H1 (cell line): Measurements from ENCODE around the gene STIM1. TPM values are rescaled to one million over a fixed set of nuclear protein-coding genes. Genes with fewer than 3 reads are reported as not detected.

Source experiments
- CTCF ChIA-PET: fragments of 300-600 bp; sonication (Branson Sonifier 250); formaldehyde crosslinking; loops from one replicate; lab custom pipeline; 2021; ENCODE audit not compliant: partially characterized antibody; lab: Charles Lee
- POLR2A ChIA-PET: fragments of 300-600 bp; sonication (Branson Sonifier 250); formaldehyde crosslinking; loops from one replicate; lab custom pipeline; 2021; ENCODE audit warnings: inconsistent platforms; ENCODE audit not compliant: partially characterized antibody; lab: Charles Lee
- DNase-seq, 2 experiments: peaks; one replicate each; pipeline versions ENCODE4 v3.0.0 to v3.0.0-alpha.2; 2010 to 2022; ENCODE audit warnings: low spot score in 2 of 2, low read depth in 1 of 2, mixed read lengths in 1 of 2
- FAIRE-seq: peaks from 2 replicates; lab custom pipeline; 2011; peaks lifted over from hg19 to GRCh38; lab: Jason Lieb, UNC
- H2AFZ ChIP-seq: 2 replicates; pipeline ENCODE4 v1.8.1; 2012; ENCODE audit warnings: low read length, inconsistent platforms
- H2AK5ac ChIP-seq: 2 replicates; pipeline ENCODE4 v1.6.1; 2013; ENCODE audit warnings: low read depth, low read length
- H2BK120ac ChIP-seq: replicated peaks from 2 replicates; pipeline ENCODE3; 2013; ENCODE audit warnings: low read depth, low read length, inconsistent platforms
- H2BK12ac ChIP-seq: 2 replicates; pipeline ENCODE4 v1.6.1; 2013; ENCODE audit warnings: low read depth, low read length
- H2BK15ac ChIP-seq: 2 replicates; pipeline ENCODE4 v1.6.1; 2013; ENCODE audit warnings: low read length
- H2BK20ac ChIP-seq: 2 replicates; pipeline ENCODE4 v1.6.1; 2013; ENCODE audit warnings: low read length
- H2BK5ac ChIP-seq: 2 replicates; pipeline ENCODE4 v1.6.1; 2013; ENCODE audit warnings: low read depth, low read length
- H3K14ac ChIP-seq: 2 replicates; pipeline ENCODE4 v1.6.1; 2013; ENCODE audit warnings: inconsistent platforms; ENCODE audit not compliant: insufficient read length
- H3K18ac ChIP-seq: 2 replicates; pipeline ENCODE4 v1.6.1; 2013; ENCODE audit warnings: low read length; ENCODE audit errors: extremely low read depth
- H3K23ac ChIP-seq: 2 replicates; pipeline ENCODE4 v1.6.1; 2013; ENCODE audit warnings: inconsistent platforms; ENCODE audit not compliant: insufficient read length
- H3K23me2 ChIP-seq: 2 replicates; pipeline ENCODE4 v1.6.1; 2013; ENCODE audit warnings: low read depth, low read length
- H3K27ac ChIP-seq: 2 replicates; pipeline ENCODE4 v1.6.1; 2011; ENCODE audit warnings: low read depth, low read length, inconsistent platforms
- H3K27me3 ChIP-seq, 4 experiments: replicated peaks in 1 of 4; 1 replicate in 1 of 4; 2 replicates in 3 of 4; pipeline versions ENCODE4 v1.6.1 to v1.8.1; 2011 to 2013; ENCODE audit warnings: low read length in 3 of 4, mild to moderate bottlenecking in 3 of 4, inconsistent platforms in 2 of 4, mixed read lengths in 2 of 4, moderate library complexity in 1 of 4; ENCODE audit not compliant: control insufficient read depth in 3 of 4, insufficient read depth in 3 of 4; ENCODE audit errors: extremely low read depth in 1 of 4
- H3K36me3 ChIP-seq, 4 experiments: 2 replicates each; pipeline versions ENCODE4 v1.6.1 to v1.8.1; 2011 to 2013; ENCODE audit warnings: mild to moderate bottlenecking in 4 of 4, low read length in 3 of 4, moderate library complexity in 2 of 4, control low read depth in 1 of 4, inconsistent platforms in 1 of 4; ENCODE audit not compliant: insufficient read depth in 4 of 4, control insufficient read depth in 2 of 4
- H3K4ac ChIP-seq: replicated peaks from 2 replicates; pipeline ENCODE3; 2013; ENCODE audit warnings: low read length, low read depth, mixed read lengths, inconsistent platforms; ENCODE audit not compliant: insufficient read length
- H3K4me1 ChIP-seq, 4 experiments: replicated peaks in 1 of 4; 1 replicate in 1 of 4; 2 replicates in 3 of 4; pipeline versions ENCODE4 v1.6.1 to v1.8.1; 2011 to 2013; ENCODE audit warnings: low read length in 3 of 4, inconsistent platforms in 2 of 4, mixed read lengths in 1 of 4; ENCODE audit not compliant: insufficient read depth in 4 of 4, control insufficient read depth in 3 of 4
- H3K4me2 ChIP-seq, 2 experiments: 2 replicates each; pipeline versions ENCODE4 v1.6.1 to v1.8.1; 2011 to 2013; ENCODE audit warnings: low read depth in 2 of 2, low read length in 2 of 2, control low read depth in 1 of 2, inconsistent platforms in 1 of 2, mild to moderate bottlenecking in 1 of 2; ENCODE audit not compliant: insufficient read depth in 1 of 2
- H3K4me3 ChIP-seq, 4 experiments: fragments of 200-600, 300-600 bp in 1 of 4; sonication (generic), shearing (Covaris generic), sonication (Bioruptor Twin) in 1 of 4; 2 replicates each; pipeline versions ENCODE4 v1.5.1 to v1.8.1; 2011 to 2016; ENCODE audit warnings: low read length in 4 of 4, low read depth in 3 of 4, control low read depth in 2 of 4, inconsistent platforms in 2 of 4, mild to moderate bottlenecking in 2 of 4, mixed read lengths in 1 of 4, moderate library complexity in 1 of 4; ENCODE audit not compliant: insufficient read depth in 2 of 4; ENCODE audit errors: extremely low read depth in 1 of 4
- H3K56ac ChIP-seq: replicated peaks from 2 replicates; pipeline ENCODE3; 2013; ENCODE audit warnings: low read depth, mild to moderate bottlenecking, mixed read lengths, low read length, inconsistent platforms; ENCODE audit not compliant: insufficient read length
- H3K79me1 ChIP-seq: 2 replicates; pipeline ENCODE4 v1.6.1; 2013; ENCODE audit warnings: low read depth, low read length, control low read depth
- H3K79me2 ChIP-seq, 2 experiments: 2 replicates each; pipeline versions ENCODE4 v1.6.1 to v1.8.1; 2012 to 2013; ENCODE audit warnings: low read length in 2 of 2, mild to moderate bottlenecking in 2 of 2, inconsistent platforms in 1 of 2; ENCODE audit not compliant: insufficient read depth in 2 of 2, control insufficient read depth in 1 of 2
- H3K9ac ChIP-seq, 4 experiments: replicated peaks in 1 of 4; 1 replicate in 1 of 4; 2 replicates in 3 of 4; pipeline versions ENCODE4 v1.6.1 to v1.8.1; 2011 to 2013; ENCODE audit warnings: low read depth in 3 of 4, low read length in 3 of 4, control low read depth in 2 of 4, mild to moderate bottlenecking in 2 of 4, moderate library complexity in 2 of 4, inconsistent platforms in 1 of 4; ENCODE audit errors: extremely low read depth in 1 of 4
- H3K9me3 ChIP-seq, 2 experiments: 2 replicates each; pipeline versions ENCODE4 v1.6.1 to v1.8.1; 2012 to 2013; ENCODE audit warnings: mild to moderate bottlenecking in 2 of 2, moderate library complexity in 2 of 2, control low read depth in 1 of 2, inconsistent platforms in 1 of 2, low read depth in 1 of 2, low read length in 1 of 2, mixed read lengths in 1 of 2; ENCODE audit not compliant: insufficient read depth in 2 of 2
- H4K20me1 ChIP-seq, 2 experiments: replicated peaks in 1 of 2; 2 replicates each; pipeline versions ENCODE3 to v1.8.1; 2011 to 2013; ENCODE audit warnings: inconsistent platforms in 2 of 2, low read length in 2 of 2, mild to moderate bottlenecking in 1 of 2; ENCODE audit not compliant: insufficient read depth in 2 of 2, control insufficient read depth in 1 of 2
- H4K5ac ChIP-seq: 2 replicates; pipeline ENCODE4 v1.6.1; 2013; ENCODE audit warnings: low read length, low read depth, mixed read lengths, inconsistent platforms; ENCODE audit not compliant: insufficient read length
- H4K8ac ChIP-seq: 2 replicates; pipeline ENCODE4 v1.8.0; 2013; ENCODE audit warnings: mild to moderate bottlenecking, moderate library complexity, low read length, inconsistent platforms; ENCODE audit not compliant: insufficient read depth; ENCODE audit errors: extremely low read depth
- H4K91ac ChIP-seq: replicated peaks from 2 replicates; pipeline ENCODE3; 2013; ENCODE audit warnings: low read length, mixed read lengths, inconsistent platforms; ENCODE audit not compliant: insufficient read length
- ASH2L ChIP-seq: fragments of 200-600, 300-600 bp; sonication (generic); IDR thresholded peaks from one replicate; pipeline ENCODE4 v1.7.1; 2017; ENCODE audit warnings: low read length
- EP300 ChIP-seq, 2 experiments: IDR thresholded peaks; 1 replicate in 1 of 2; 2 replicates in 1 of 2; pipeline ENCODE4 v1.6.1; 2011 to 2012; ENCODE audit warnings: low read depth in 2 of 2, low read length in 2 of 2, mild to moderate bottlenecking in 2 of 2, borderline replicate concordance in 1 of 2, inconsistent platforms in 1 of 2, moderate library complexity in 1 of 2
- EZH2 ChIP-seq: fragments of 200-600 bp; sonication (generic); IDR thresholded peaks from 2 replicates; pipeline ENCODE4 v1.7.1; 2012; ENCODE audit warnings: low read depth, mild to moderate bottlenecking, moderate library complexity, low read length, inconsistent platforms; ENCODE audit not compliant: severe bottlenecking
- FOSL1 ChIP-seq: IDR thresholded peaks from 2 replicates; pipeline ENCODE4 v1.6.1; 2011; ENCODE audit warnings: mild to moderate bottlenecking, low read depth, low read length, moderate library complexity; ENCODE audit not compliant: insufficient read depth
- GABPA ChIP-seq: IDR thresholded peaks from 2 replicates; pipeline ENCODE4 v1.6.1; 2011; ENCODE audit warnings: mild to moderate bottlenecking, low read length, moderate library complexity, borderline replicate concordance; ENCODE audit not compliant: insufficient read depth
- KDM1A ChIP-seq: fragments of 200-600, 300-600 bp; sonication (generic); IDR thresholded peaks from 2 replicates; pipeline ENCODE4 v1.7.1; 2016; ENCODE audit warnings: mild to moderate bottlenecking, low read length, borderline replicate concordance
- POU5F1 ChIP-seq: IDR thresholded peaks from 2 replicates; pipeline ENCODE4 v1.6.1; 2011; ENCODE audit warnings: low read depth, mild to moderate bottlenecking, low read length, moderate library complexity
- RXRA ChIP-seq: IDR thresholded peaks from 2 replicates; pipeline ENCODE4 v1.6.1; 2011; ENCODE audit warnings: low read depth, mild to moderate bottlenecking, low read length, moderate library complexity; ENCODE audit not compliant: insufficient read depth
- SAP30 ChIP-seq: fragments of 300-600 bp; sonication (generic); IDR thresholded peaks from 2 replicates; pipeline ENCODE4 v1.7.1; 2012; ENCODE audit warnings: low read length, moderate library complexity, mild to moderate bottlenecking, inconsistent platforms; ENCODE audit not compliant: insufficient read depth, insufficient replicate concordance
- SUZ12 ChIP-seq: fragments of 200-600 bp; sonication (generic); IDR thresholded peaks from 2 replicates; pipeline ENCODE4 v1.6.1; 2012; ENCODE audit warnings: mild to moderate bottlenecking, inconsistent platforms, low read length, moderate library complexity, mixed read lengths
- TBP ChIP-seq: IDR thresholded peaks from 2 replicates; pipeline ENCODE4 v1.6.1; 2011; ENCODE audit warnings: low read depth, low read length, improper control_type of control experiment
- WGBS, 2 experiments: shearing (Covaris generic) in 1 of 2; methylation state at CpG; one replicate each; pipeline versions ENCODE4 v1.1.6 to v1.1.7; 2013 to 2015; ENCODE audit warnings: low lambda C conversion rate in 2 of 2, mixed read lengths in 2 of 2, inconsistent platforms in 1 of 2, low coverage in 1 of 2, missing lambda C conversion rate in 1 of 2; ENCODE audit not compliant: insufficient replicate concordance in 2 of 2, insufficient coverage in 1 of 2, insufficient read length in 1 of 2; ENCODE audit errors: extremely low coverage in 1 of 2, missing lambda C conversion rate in 1 of 2; 5-methylcytosine and 5-hydroxymethylcytosine counted together
- polyA plus RNA-seq, 7 experiments: library from polyadenylated mRNA; depleted of rRNA in 3 of 7; stranded (reverse) in 5 of 7; unstranded in 2 of 7; fragments of >200 nt in 5 of 7; fragments of 200-250 nt in 2 of 7; gene quantifications; 1 replicate in 5 of 7; 2 replicates in 1 of 7; 4 replicates in 1 of 7; pipeline versions ENCODE4 v1.2.1 to v1.2.3, GENCODE V29; 2011 to 2013; ENCODE audit warnings: missing spikeins in 2 of 7, mixed read lengths in 2 of 7
- total RNA-seq: library from RNA; stranded (reverse); fragmentation: NEBNext Ultra II Directional; extraction: Animal tissue kit (Norgen Biotek cat#: 25700); gene quantifications from 2 replicates; pipeline ENCODE4 v1.2.1, GENCODE V29; 2021
- TF ChIP-seq, protein P1 (sequence below): IDR thresholded peaks from 2 replicates; pipeline ENCODE4 v1.6.1; 2011; ENCODE audit warnings: low read length, improper control_type of control experiment

STIM1 gene
- total and polyA plus RNA-seq, 2 of the 8 experiments (the other 6 are each of a cell fraction or from before 2014, with no cell fraction given) = 11.1 to 12.2 TPM

DNA sequence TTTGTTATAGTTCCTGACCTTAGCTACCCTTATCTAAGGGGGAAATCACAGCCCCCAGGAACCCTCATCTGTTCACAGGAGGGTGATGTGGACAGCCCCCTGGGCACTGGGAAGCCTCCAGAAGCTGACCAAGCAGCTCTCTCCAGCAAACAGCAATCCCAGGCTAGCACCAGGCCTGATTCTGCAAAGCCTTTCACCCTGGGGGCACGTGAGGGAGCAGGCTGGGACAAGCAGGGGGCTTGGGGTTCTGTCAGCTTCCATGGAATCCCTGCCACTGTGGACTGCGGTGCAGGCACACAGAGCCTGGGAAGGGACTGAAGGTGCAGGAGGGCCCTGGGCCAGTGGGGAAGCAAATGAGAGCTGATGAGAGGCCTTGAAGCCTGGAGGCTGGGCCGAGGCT is 45.0 kb upstream of the STIM1 start:
- Histone ChIP-seq H3K4ac (no peak overlapping the region), H3K23me2 (no peaks in the 10 kb centered on the region; the same call in 1 of the 2 replicates), H3K14ac (no peak overlapping the region), H3K9ac (no peak overlapping the region), H4K8ac (no peak overlapping the region), H3K79me2 (peaks cover 0 to 5% of the 10 kb centered on the region in 2 experiments; a peak in 2 of 4 replicates), H2BK12ac (no peak overlapping the region), H3K36me3 (no peaks in the 10 kb centered on the region), H4K20me1 (peaks cover 0 to 2% of the 10 kb centered on the region in 2 experiments), H3K4me1 (peaks cover 0 to 8% (median 5%) of the 10 kb centered on the region in 4 experiments; a peak in 5 of 7 replicates), H2AFZ (no peak overlapping the region), H2BK15ac (no peak overlapping the region), H3K79me1 (peaks cover 4% of the 10 kb centered on the region), H3K4me2 (no peak overlapping the region), H3K4me3 (no peak overlapping the region), H4K5ac (no peak overlapping the region), H2BK5ac (no peak overlapping the region), H3K27me3 (no peaks in the 10 kb centered on the region), H2BK20ac (no peak overlapping the region), H2BK120ac (no peak overlapping the region), H3K18ac (no peak overlapping the region), H3K23ac (no peak overlapping the region), H2AK5ac (no peak overlapping the region), H4K91ac (no peak overlapping the region), H3K9me3 (no peaks in the 10 kb centered on the region), H3K56ac (no peak overlapping the region), H3K27ac (no peak overlapping the region)
- WGBS, 2 experiments = 91% methylated on average over 3 of the region's 3 CpGs; no CpG with 5 or more reads in 1 of the 2 experiments
- no peak for DNase-seq
- ChIA-PET POLR2A (interaction anchor here (0.6 to 4.3 kb wide), 4 partner anchors 9 to 18 kb away, joined by 3 to 32 read pairs (median 4); no protein-coding TSS in a partner anchor), CTCF (interaction anchor here (0.6 to 10.8 kb wide), 15 partner anchors 10 to 263 kb away, joined by 3 to 81 read pairs (median 6); partner anchors contain the start of genes NUP98 and STIM1)
- FAIRE-seq = no peak
- TF ChIP-seq POU5F1 (no peak), FOSL1 (no peak), GABPA (no peak), TBP (no peak), SUZ12 (no peak), SAP30 (no peak), KDM1A (no peak), EP300 (IDR thresholded peaks at IDR 0.05; ENCODE audit: borderline replicate concordance in 1 of 2, low read depth in 2 of 2, low read length in 2 of 2) (no peak), RXRA (no peak), ASH2L (no peak), EZH2 (no peak)
- TF ChIP-seq, protein P1, sequence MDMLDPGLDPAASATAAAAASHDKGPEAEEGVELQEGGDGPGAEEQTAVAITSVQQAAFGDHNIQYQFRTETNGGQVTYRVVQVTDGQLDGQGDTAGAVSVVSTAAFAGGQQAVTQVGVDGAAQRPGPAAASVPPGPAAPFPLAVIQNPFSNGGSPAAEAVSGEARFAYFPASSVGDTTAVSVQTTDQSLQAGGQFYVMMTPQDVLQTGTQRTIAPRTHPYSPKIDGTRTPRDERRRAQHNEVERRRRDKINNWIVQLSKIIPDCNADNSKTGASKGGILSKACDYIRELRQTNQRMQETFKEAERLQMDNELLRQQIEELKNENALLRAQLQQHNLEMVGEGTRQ = no peak
